ENCODE data around the gene TEPSIN.

Gene TEPSIN

DNA sequence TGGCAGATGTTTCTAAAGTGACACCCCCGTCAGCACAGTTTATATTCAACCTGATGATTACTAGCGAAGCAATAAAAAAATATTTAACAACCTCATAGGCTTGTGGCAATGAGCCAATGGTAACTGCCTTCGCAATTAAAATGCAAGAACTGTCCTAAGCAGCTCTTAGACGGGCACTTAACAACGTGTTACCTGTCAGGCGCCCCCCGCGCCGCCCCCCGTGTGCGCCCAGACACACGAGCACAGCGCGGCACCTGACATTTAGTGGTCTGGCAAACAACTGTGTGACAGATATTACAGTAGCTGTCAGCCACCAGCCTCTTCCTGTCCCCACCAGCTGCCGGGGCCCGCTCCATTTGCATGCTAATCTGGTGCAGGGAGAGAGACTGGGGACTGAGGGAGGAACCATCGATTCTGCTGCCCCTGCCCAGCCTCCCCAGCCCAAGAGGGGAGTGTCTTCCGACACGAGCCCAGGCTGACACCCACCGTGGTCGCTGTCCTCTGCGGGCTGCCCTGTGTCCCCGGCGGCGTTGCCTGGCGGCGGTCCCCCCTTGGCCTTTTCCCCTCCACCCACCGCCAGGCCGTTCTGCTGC, 12.9 kb upstream of the TEPSIN start:
- Histone ChIP-seq H2AK5ac (ENCODE audit: low read length, severe bottlenecking) (no peak overlapping the region), H4K8ac (ENCODE audit: low read length) (no peak overlapping the region), H3K9ac (ENCODE audit: low read length) (no peak overlapping the region), H2BK120ac (ENCODE audit: low read depth, low read length) (no peak overlapping the region), H3K36me3 (ENCODE audit: control insufficient read depth in 1 of 2, insufficient read depth in 2 of 2, low read depth in 1 of 2, low read length in 2 of 2) (peaks cover 20 to 63% of the 10 kb centered on the region in 2 experiments), H4K91ac (ENCODE audit: low read length) (no peak overlapping the region), H3K79me1 (replicated peaks; ENCODE audit: low read length, poor library complexity, severe bottlenecking) (peaks cover 26% of the 10 kb centered on the region), H3K27ac (ENCODE audit: low read length, poor library complexity, severe bottlenecking) (no peak overlapping the region), H3K4ac (ENCODE audit: low read depth in 1 of 2, low read length in 2 of 2) (no peak overlapping the region), H2AFZ (ENCODE audit: low read depth, low read length) (no peak overlapping the region), H3K4me2 (ENCODE audit: low read length, poor library complexity, severe bottlenecking) (no peak overlapping the region), H3K14ac (ENCODE audit: low read length in 2 of 2) (no peak overlapping the region), H3K9me3 (ENCODE audit: control insufficient read depth, low read length) (no peaks in the 10 kb centered on the region), H3K4me3 (ENCODE audit: insufficient read depth in 1 of 2, low read depth in 1 of 2, low read length in 2 of 2) (no peak overlapping the region), H3K27me3 (ENCODE audit: control insufficient read depth in 1 of 2, insufficient read depth in 1 of 2, low read length in 2 of 2) (no peaks in the 10 kb centered on the region), H3K23ac (ENCODE audit: low read length in 2 of 2) (no peak overlapping the region), H2BK12ac (ENCODE audit: low read length in 2 of 2) (no peak overlapping the region), H3K4me1 (ENCODE audit: control insufficient read depth, insufficient read depth, low read depth, low read length) (peaks cover 28% of the 10 kb centered on the region), H2BK5ac (ENCODE audit: low read depth, low read length, poor library complexity, severe bottlenecking) (no peak overlapping the region), H2BK15ac (ENCODE audit: low read depth, poor library complexity, severe bottlenecking) (no peak overlapping the region), H3K18ac (ENCODE audit: low read depth in 1 of 2, low read length in 2 of 2) (no peak overlapping the region)
- 93% methylated on average over 28 of the region's 29 CpGs for WGBS
- no peak for DNase-seq

DNA sequence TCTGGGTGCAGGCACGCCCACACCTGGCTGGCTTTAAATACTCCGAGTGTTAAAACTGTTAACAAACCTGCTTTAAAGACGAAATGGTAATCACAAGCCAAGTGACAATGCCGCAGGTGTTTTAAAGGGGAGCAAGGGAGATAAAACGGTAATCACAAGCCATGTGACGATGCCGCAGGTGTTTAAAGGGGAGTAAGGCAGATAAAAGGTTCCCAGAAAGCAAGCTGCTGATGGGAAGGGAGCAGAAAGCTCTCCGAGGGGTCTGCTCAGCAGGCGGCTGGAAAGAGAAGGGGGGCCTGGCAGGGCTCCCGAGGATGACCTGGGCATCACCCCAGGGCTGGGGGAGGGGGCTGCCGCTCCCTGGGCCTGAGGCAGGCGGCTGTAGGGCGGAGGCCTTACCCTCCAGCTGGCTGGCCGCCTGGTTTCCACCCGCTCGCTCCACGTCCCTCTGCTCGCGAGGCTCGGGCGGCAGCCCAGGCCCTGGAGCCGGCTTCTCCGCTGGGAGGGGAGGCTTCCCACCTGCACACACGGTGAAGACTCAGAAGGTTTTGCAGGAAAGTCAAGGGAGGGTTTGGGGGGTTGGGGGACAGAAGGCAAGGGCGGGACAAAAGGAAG, 12.3 kb upstream of the TEPSIN start:
- 90% methylated on average over 25 of the region's 25 CpGs for WGBS
- H3K27ac ChIP-seq (ENCODE audit: low read length, poor library complexity, severe bottlenecking): no peak overlapping the region
- no peak overlapping the region for H3K14ac ChIP-seq (ENCODE audit: low read length in 2 of 2)
- no peak overlapping the region for H3K4me2 ChIP-seq (ENCODE audit: low read length, poor library complexity, severe bottlenecking)
- peaks cover 26% of the 10 kb centered on the region for H3K4me1 ChIP-seq (ENCODE audit: control insufficient read depth, insufficient read depth, low read depth, low read length)
- no peak overlapping the region for H3K4me3 ChIP-seq (ENCODE audit: insufficient read depth in 1 of 2, low read depth in 1 of 2, low read length in 2 of 2)
- no peak overlapping the region for H4K8ac ChIP-seq (ENCODE audit: low read length)
- no peak overlapping the region for H2AFZ ChIP-seq (ENCODE audit: low read depth, low read length)
- H3K9ac ChIP-seq (ENCODE audit: low read length): no peak overlapping the region
- DNase-seq: no peak
- H4K91ac ChIP-seq (ENCODE audit: low read length): no peak overlapping the region
- H3K9me3 ChIP-seq (ENCODE audit: control insufficient read depth, low read length): no peaks in the 10 kb centered on the region
- H3K23ac ChIP-seq (ENCODE audit: low read length in 2 of 2): no peak overlapping the region
- H3K79me1 ChIP-seq (replicated peaks; ENCODE audit: low read length, poor library complexity, severe bottlenecking): peaks cover 26% of the 10 kb centered on the region
- H2BK120ac ChIP-seq (ENCODE audit: low read depth, low read length): no peak overlapping the region
- H3K18ac ChIP-seq (ENCODE audit: low read depth in 1 of 2, low read length in 2 of 2): no peak overlapping the region
- H3K36me3 ChIP-seq (ENCODE audit: control insufficient read depth in 1 of 2, insufficient read depth in 2 of 2, low read depth in 1 of 2, low read length in 2 of 2): peaks cover 20 to 64% of the 10 kb centered on the region in 2 experiments
- no peak overlapping the region for H2BK5ac ChIP-seq (ENCODE audit: low read depth, low read length, poor library complexity, severe bottlenecking)
- no peak overlapping the region for H2BK15ac ChIP-seq (ENCODE audit: low read depth, poor library complexity, severe bottlenecking)
- H3K4ac ChIP-seq (ENCODE audit: low read depth in 1 of 2, low read length in 2 of 2): no peak overlapping the region
- H2AK5ac ChIP-seq (ENCODE audit: low read length, severe bottlenecking): no peak overlapping the region
- no peak overlapping the region for H2BK12ac ChIP-seq (ENCODE audit: low read length in 2 of 2)
- no peaks in the 10 kb centered on the region for H3K27me3 ChIP-seq (ENCODE audit: control insufficient read depth in 1 of 2, insufficient read depth in 1 of 2, low read length in 2 of 2)

DNA sequence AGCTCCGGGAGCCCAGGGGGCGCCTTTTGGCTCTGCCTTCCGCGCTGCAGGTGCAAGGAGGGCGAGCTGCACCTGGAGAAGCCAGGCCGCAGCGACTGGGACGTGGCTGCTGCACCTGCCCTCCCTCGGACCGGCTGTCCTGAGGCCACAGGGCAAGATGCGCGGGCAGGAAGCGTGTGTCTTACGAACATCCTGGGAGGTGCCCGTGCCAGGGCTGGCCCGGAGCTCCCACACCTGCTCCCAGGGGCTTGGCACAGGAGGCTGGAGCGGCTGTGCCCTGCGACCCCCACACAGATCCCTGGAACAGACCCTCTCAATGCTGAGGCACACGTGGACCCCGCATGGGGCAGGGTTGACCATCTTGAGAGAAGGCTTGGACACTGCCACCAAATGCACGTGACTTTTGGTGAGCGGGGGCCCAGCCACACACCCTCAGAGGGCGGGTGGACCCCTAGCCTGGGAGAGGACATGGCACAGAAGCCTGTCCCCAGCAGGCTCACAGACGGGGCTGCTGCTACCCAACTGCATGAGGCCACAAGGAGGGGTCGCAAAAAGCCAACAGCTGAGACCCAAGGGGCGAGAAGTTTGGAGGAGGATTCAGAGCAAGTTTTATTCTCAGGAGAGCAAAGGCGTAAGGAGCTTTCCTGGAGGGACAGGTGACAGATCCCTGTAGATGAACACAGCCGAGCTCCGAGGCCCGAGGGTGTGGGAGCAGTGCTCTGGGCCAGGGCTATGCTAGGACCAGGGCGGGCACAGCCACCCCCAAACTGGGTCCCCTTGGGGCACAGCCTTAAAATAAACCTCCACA, 11.6 kb upstream of the TEPSIN start:
- Histone ChIP-seq H4K8ac (ENCODE audit: low read length) (no peak overlapping the region), H2BK15ac (ENCODE audit: low read depth, poor library complexity, severe bottlenecking) (no peak overlapping the region), H3K4me1 (ENCODE audit: control insufficient read depth, insufficient read depth, low read depth, low read length) (peaks cover 26% of the 10 kb centered on the region), H2BK5ac (ENCODE audit: low read depth, low read length, poor library complexity, severe bottlenecking) (no peak overlapping the region), H4K91ac (ENCODE audit: low read length) (no peak overlapping the region), H2AK5ac (ENCODE audit: low read length, severe bottlenecking) (no peak overlapping the region), H3K4me2 (ENCODE audit: low read length, poor library complexity, severe bottlenecking) (no peak overlapping the region), H3K79me1 (replicated peaks; ENCODE audit: low read length, poor library complexity, severe bottlenecking) (peaks cover 26% of the 10 kb centered on the region), H3K4ac (ENCODE audit: low read depth in 1 of 2, low read length in 2 of 2) (no peak overlapping the region), H2BK120ac (ENCODE audit: low read depth, low read length) (no peak overlapping the region), H3K9me3 (ENCODE audit: control insufficient read depth, low read length) (no peaks in the 10 kb centered on the region), H3K23ac (ENCODE audit: low read length in 2 of 2) (no peak overlapping the region), H3K9ac (ENCODE audit: low read length) (no peak overlapping the region), H2AFZ (ENCODE audit: low read depth, low read length) (no peak overlapping the region), H2BK12ac (ENCODE audit: low read length in 2 of 2) (no peak overlapping the region), H3K14ac (ENCODE audit: low read length in 2 of 2) (no peak overlapping the region), H3K4me3 (ENCODE audit: insufficient read depth in 1 of 2, low read depth in 1 of 2, low read length in 2 of 2) (no peak overlapping the region), H3K18ac (ENCODE audit: low read depth in 1 of 2, low read length in 2 of 2) (no peak overlapping the region), H3K27me3 (ENCODE audit: control insufficient read depth in 1 of 2, insufficient read depth in 1 of 2, low read length in 2 of 2) (no peaks in the 10 kb centered on the region), H3K36me3 (ENCODE audit: control insufficient read depth in 1 of 2, insufficient read depth in 2 of 2, low read depth in 1 of 2, low read length in 2 of 2) (peaks cover 20 to 68% of the 10 kb centered on the region in 2 experiments), H3K27ac (ENCODE audit: low read length, poor library complexity, severe bottlenecking) (no peak overlapping the region)
- 96% methylated on average over 31 of the region's 31 CpGs for WGBS
- no peak for DNase-seq

Measured in mesenchymal stem cell (in vitro differentiated cells and primary cell).